ENCODE results near the gene DPEP3. TPM values are rescaled to one million over a fixed set of nuclear protein-coding genes. Genes with fewer than 3 reads are reported as not detected.
"Not testable (repeated sequence)": the region's sequence is repeated elsewhere in the genome, so short reads cannot be mapped to it uniquely, and the experiment has no call there.

DPEP3 gene
- total RNA-seq, 4 donors from 2014 or later = 0.11 to 0.40 TPM; not detected in 2

DNA sequence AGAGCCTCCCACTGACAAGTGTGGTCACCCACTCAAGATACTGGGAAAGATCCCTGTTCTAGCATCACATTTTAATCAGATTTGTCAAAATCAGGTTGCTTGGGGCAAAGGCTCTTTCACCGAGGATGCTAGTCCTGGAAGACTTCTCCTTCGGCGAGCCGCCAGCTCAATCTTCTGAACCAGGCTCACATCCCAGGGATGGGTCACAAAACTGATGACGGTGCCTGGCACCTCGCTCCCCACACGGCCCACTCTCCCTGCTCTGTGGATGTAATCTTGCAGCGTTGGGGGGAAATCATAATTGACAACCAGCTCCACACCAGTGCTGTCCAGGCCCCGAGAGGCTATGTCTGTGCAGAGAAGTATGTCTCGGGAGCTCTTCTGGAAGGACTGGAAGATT, 41.2 kb upstream of the DPEP3 start:
- TF ChIP-seq, protein P1, sequence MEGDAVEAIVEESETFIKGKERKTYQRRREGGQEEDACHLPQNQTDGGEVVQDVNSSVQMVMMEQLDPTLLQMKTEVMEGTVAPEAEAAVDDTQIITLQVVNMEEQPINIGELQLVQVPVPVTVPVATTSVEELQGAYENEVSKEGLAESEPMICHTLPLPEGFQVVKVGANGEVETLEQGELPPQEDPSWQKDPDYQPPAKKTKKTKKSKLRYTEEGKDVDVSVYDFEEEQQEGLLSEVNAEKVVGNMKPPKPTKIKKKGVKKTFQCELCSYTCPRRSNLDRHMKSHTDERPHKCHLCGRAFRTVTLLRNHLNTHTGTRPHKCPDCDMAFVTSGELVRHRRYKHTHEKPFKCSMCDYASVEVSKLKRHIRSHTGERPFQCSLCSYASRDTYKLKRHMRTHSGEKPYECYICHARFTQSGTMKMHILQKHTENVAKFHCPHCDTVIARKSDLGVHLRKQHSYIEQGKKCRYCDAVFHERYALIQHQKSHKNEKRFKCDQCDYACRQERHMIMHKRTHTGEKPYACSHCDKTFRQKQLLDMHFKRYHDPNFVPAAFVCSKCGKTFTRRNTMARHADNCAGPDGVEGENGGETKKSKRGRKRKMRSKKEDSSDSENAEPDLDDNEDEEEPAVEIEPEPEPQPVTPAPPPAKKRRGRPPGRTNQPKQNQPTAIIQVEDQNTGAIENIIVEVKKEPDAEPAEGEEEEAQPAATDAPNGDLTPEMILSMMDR (IDR thresholded peaks at IDR 0.05) = no peak
- no peak for TF ChIP-seq POLR2A (IDR thresholded peaks at IDR 0.05)
- Histone ChIP-seq H3K36me3 (peaks cover 0 to 6% of the 10 kb centered on the region in 2 donors), H3K4me3 (replicated peaks in 1 of 3) (no peak overlapping the region), H3K4me1 (peaks cover 17 to 23% of the 10 kb centered on the region in 2 donors), H3K27me3 (no peaks in the 10 kb centered on the region), H3K9me3 (no peaks in the 10 kb centered on the region), H3K27ac (no peak overlapping the region)
- intact Hi-C loops (cut with DNase I) = no loop called here
- WGBS, 2 donors = 93 to 95% methylated on average over 6 to 10 of the region's 10 CpGs
- DNase-seq = no peak

DNA sequence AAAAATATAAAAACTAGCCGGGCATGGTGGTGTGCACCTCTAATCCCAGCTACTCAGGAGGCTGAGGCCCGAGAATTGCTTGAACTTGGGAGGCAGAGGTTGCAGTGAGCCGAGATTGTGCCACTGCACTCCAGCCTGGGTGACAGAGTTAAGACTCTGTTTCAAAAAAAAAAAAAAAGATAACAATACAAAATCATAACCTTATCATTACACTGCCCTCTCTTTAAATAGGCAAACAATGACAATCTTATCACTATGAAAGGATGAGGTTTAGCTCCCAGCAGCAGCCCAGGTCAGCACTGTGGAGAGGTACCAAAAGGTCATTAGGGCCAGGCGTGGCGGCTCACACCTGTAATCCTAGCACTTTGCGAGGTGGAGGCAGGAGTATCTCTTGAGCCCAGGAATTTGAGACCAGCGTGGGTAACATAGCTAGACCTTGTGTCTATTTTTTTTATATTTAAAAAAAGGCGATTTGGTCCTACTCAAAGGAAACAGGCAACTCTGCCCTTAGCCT, 38.9 kb upstream of the DPEP3 start:
- Histone ChIP-seq H3K4me1 (peaks cover 17 to 22% of the 10 kb centered on the region in 2 donors), H3K36me3 (peaks cover 0 to 6% of the 10 kb centered on the region in 2 donors), H3K27ac (no peak overlapping the region), H3K9me3 (no peaks in the 10 kb centered on the region), H3K27me3 (no peaks in the 10 kb centered on the region), H3K4me3 (replicated peaks in 1 of 3) (no peak overlapping the region)
- no peak for DNase-seq
- TF ChIP-seq, protein P1 (IDR thresholded peaks at IDR 0.05) = no peak
- TF ChIP-seq POLR2A (IDR thresholded peaks at IDR 0.05) = no peak
- intact Hi-C loops (cut with DNase I) = no loop called here
- WGBS, 2 donors = 65 to 76% methylated on average over 8 of the region's 8 CpGs

- no peaks in the 10 kb centered on the region for H3K9me3 ChIP-seq
- TF ChIP-seq, protein P1 (IDR thresholded peaks at IDR 0.05) = no peak
- TF ChIP-seq POLR2A (IDR thresholded peaks at IDR 0.05) = no peak
- no peak for DNase-seq
- intact Hi-C loops (cut with DNase I) = no loop called here
- no peak within 1 kb of the TSS for H3K4me3 ChIP-seq (replicated peaks in 1 of 3)
- no peaks in the 10 kb centered on the region for H3K4me1 ChIP-seq
- H3K36me3 ChIP-seq = no peaks in the 10 kb centered on the region
- no peaks in the 10 kb centered on the region for H3K27me3 ChIP-seq
- no peak within 1 kb of the TSS for H3K27ac ChIP-seq
- 75 to 86% methylated on average over 5 of the region's 5 CpGs for WGBS, 2 donors
Measured at GRCh38 chr16:68015681-68016080, 35.4 kb upstream of the DPEP3 start, which contains the start of gene DPEP2NB. Gene DPEP2NB, minus strand, starts transcription at chr16:68015911. Its CDS starts 141 bp downstream, at chr16:68015770.

DNA sequence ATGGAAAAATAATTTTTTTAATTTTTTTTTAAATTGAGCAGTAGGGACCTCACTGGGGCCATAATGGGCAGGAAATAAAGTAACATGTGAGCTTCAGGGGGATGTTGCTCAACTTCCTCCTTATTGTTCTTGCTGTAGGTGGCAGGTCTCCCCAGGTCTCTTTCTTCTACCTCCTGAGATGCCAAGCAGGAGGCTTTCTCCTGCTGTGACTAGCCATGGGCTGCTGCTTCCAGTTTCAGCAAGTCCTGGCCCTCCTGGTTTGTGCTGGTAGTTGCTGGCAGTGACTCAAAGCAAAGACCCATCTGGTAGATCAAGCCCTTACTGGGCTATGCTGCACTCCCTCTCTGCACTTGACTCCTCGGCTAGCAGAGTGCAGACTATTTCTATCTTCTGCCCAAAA, 33.1 kb upstream of the DPEP3 start:
- Histone ChIP-seq H3K27ac (no peak overlapping the region), H3K4me1 (no peaks in the 10 kb centered on the region)
- intact Hi-C loops (cut with DNase I) = no loop called here

GRCh38 chr16:68009872-68010271, 29.6 kb upstream of the DPEP3 start:
- H3K4me1 ChIP-seq; intact Hi-C loops (cut with DNase I): not testable (repeated sequence)
- 82% methylated on average over 4 of the region's 4 CpGs for WGBS, 2 donors

More for the DNA sequence above, 33.1 kb upstream of the DPEP3 start:
- Histone ChIP-seq H3K4me3 (replicated peaks in 1 of 3) (no peak overlapping the region), H3K9me3 (no peaks in the 10 kb centered on the region), H3K27me3 (no peaks in the 10 kb centered on the region), H3K36me3 (no peaks in the 10 kb centered on the region)
- TF ChIP-seq POLR2A (IDR thresholded peaks at IDR 0.05) = no peak
- TF ChIP-seq, protein P1 (IDR thresholded peaks at IDR 0.05) = no peak
- WGBS, 2 donors = 53 to 80% methylated on average over 1 of the region's 1 CpG
- DNase-seq = no peak

More at GRCh38 chr16:68009872-68010271, 29.6 kb upstream of the DPEP3 start:
- DNase-seq; H3K27me3 ChIP-seq; H3K27ac ChIP-seq; H3K9me3 ChIP-seq; H3K36me3 ChIP-seq; H3K4me3 ChIP-seq (replicated peaks in 1 of 3): not testable (repeated sequence)

Data from thyroid gland (tissue), 4 donors.